Karpas-422 (cell line): ENCODE results near the gene HMCN2. TPM values are rescaled to one million over a fixed set of nuclear protein-coding genes. Genes with fewer than 3 reads are reported as not detected.

Experiments used
- DNase-seq: peaks from one replicate; pipeline ENCODE4 v3.0.0-alpha.2; 2015
- H2AFZ ChIP-seq: fragments of 200-600 bp; sonication (generic); 2 replicates; pipeline ENCODE4 v1.6.1; 2014; ENCODE audit warnings: antibody characterized with exemption, low read length, mixed read lengths
- H3K27ac ChIP-seq: fragments of 200-600 bp; sonication (generic); 2 replicates; pipeline ENCODE4 v1.5.1; 2014; ENCODE audit warnings: mild to moderate bottlenecking, low read length, moderate library complexity
- H3K27me3 ChIP-seq: fragments of 200-600 bp; sonication (generic); 2 replicates; pipeline ENCODE4 v1.6.1; 2014; ENCODE audit warnings: low read length, mixed read lengths
- H3K36me3 ChIP-seq: fragments of 200-600 bp; sonication (generic); 2 replicates; pipeline ENCODE4 v1.6.1; 2014; ENCODE audit warnings: low read length, mixed read lengths; ENCODE audit not compliant: insufficient read depth
- H3K4me1 ChIP-seq: fragments of 200-600 bp; sonication (generic); 2 replicates; pipeline ENCODE4 v1.6.1; 2014; ENCODE audit warnings: mild to moderate bottlenecking, low read length, mixed read lengths
- H3K4me2 ChIP-seq: fragments of 200-600 bp; sonication (generic); 2 replicates; pipeline ENCODE4 v1.6.1; 2014; ENCODE audit warnings: low read length, low read depth, mild to moderate bottlenecking; ENCODE audit not compliant: poor library complexity, severe bottlenecking
- H3K4me3 ChIP-seq: fragments of 200-600 bp; sonication (generic); 2 replicates; pipeline ENCODE4 v1.5.1; 2014; ENCODE audit warnings: mild to moderate bottlenecking, antibody characterized with exemption, low read length, mixed read lengths
- H3K79me2 ChIP-seq: fragments of 200-600 bp; sonication (generic); 2 replicates; pipeline ENCODE4 v1.6.1; 2014; ENCODE audit warnings: mild to moderate bottlenecking, low read length, mixed read lengths
- H3K9ac ChIP-seq: fragments of 200-600 bp; sonication (generic); 2 replicates; pipeline ENCODE4 v1.6.0; 2014; ENCODE audit warnings: low read length
- H3K9me2 ChIP-seq: fragments of 200-600 bp; sonication (generic), shearing (Covaris generic); replicated peaks from 2 replicates; pipeline ENCODE4 v1.6.0; 2014; ENCODE audit warnings: mild to moderate bottlenecking, low read length, moderate library complexity; ENCODE audit not compliant: insufficient read depth
- H3K9me3 ChIP-seq: fragments of 300-700, 200-600 bp; sonication (generic); 2 replicates; pipeline ENCODE4 v1.6.1; 2014; ENCODE audit warnings: low read length, mixed read lengths
- H4K20me1 ChIP-seq: fragments of 200-600 bp; sonication (generic); 2 replicates; pipeline ENCODE4 v1.6.1; 2014; ENCODE audit warnings: mild to moderate bottlenecking, antibody characterized with exemption, low read length, low read depth; ENCODE audit not compliant: insufficient read depth
- total RNA-seq: library from RNA; depleted of rRNA; stranded (reverse); fragments of >200 nt; shearing (Covaris generic); gene quantifications from 2 replicates; pipeline ENCODE4 v1.2.3, GENCODE V29; 2014; ENCODE audit warnings: low replicate concordance; rRNA removed

Gene HMCN2
- total RNA-seq: not detected in 2 replicates

DNA sequence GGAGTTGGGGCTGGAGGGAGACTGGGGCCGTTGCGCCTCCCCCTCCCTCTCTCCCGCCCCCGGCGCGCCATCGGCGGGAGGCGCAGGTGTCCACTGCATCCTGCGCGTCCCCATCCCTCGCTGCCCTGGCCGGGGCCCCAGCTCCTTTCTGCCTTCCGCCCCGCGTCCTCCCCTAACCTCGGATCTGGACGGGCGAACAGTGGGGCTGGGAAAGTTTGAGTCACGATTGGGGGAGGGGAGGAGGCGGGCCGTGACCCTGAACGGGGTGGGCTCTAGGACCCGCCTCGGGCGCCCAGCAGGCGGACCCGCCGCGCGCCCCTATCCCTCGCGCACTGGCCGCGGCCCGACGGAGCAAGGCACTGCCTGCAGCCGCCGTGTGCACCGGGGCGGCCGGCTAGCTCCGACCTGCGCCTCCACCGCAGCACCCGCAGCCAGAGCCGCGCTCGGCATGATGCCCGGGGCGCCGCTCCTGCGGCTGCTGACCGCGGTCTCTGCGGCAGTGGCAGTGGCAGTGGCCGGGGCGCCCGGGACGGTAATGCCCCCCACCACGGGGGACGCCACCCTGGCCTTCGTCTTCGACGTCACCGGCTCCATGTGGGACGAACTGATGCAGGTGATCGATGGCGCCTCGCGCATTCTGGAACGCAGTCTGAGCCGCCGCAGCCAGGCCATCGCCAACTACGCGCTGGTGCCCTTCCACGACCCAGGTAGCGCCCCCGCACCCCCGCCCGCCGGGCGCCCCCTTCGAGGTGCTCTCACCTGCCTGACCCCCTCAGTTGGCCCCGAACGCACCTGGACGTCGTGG lies at the start of gene HMCN2:
TSS of gene HMCN2 (plus strand) at position 330 of the 805 bp plus-strand sequence. CDS start at position 449, 119 bp downstream.
- Histone ChIP-seq H3K27ac (no peak within 1 kb of the TSS), H3K9me3 (no peaks in the 10 kb centered on the region), H3K79me2 (no peaks in the 10 kb centered on the region), H3K27me3 (no peaks in the 10 kb centered on the region), H4K20me1 (no peaks in the 10 kb centered on the region), H3K4me1 (no peaks in the 10 kb centered on the region), H3K4me2 (no peak within 1 kb of the TSS), H3K9ac (no peak within 1 kb of the TSS), H3K4me3 (no peak within 1 kb of the TSS), H3K36me3 (no peaks in the 10 kb centered on the region), H3K9me2 (no peaks in the 10 kb centered on the region), H2AFZ (no peak within 1 kb of the TSS)
- no peak for DNase-seq

DNA sequence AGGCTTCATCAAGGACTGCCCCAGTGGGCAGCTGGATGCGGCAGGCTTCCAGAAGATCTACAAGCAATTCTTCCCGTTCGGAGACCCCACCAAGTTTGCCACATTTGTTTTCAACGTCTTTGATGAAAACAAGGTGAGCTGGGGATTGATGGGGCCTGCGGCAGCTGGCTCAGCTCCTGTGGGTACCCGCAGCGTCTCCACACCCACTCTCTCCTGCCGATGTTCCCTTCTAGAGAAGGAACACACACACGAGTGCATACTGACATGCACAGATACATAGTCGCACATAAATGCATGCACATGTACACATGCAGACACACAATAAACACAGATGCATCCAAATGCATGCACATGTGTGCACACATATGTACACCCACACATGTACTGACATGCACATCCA lies 47.7 kb upstream of the HMCN2 start:
- no peak overlapping the region for H3K9ac ChIP-seq
- H3K36me3 ChIP-seq: no peaks in the 10 kb centered on the region
- H3K4me2 ChIP-seq: no peak overlapping the region
- no peaks in the 10 kb centered on the region for H3K27me3 ChIP-seq
- H2AFZ ChIP-seq: no peak overlapping the region
- H3K4me3 ChIP-seq: no peak overlapping the region
- H3K9me3 ChIP-seq: no peaks in the 10 kb centered on the region
- H3K27ac ChIP-seq: no peak overlapping the region
- no peaks in the 10 kb centered on the region for H4K20me1 ChIP-seq
- no peak for DNase-seq
- no peaks in the 10 kb centered on the region for H3K4me1 ChIP-seq
- no peaks in the 10 kb centered on the region for H3K9me2 ChIP-seq
- H3K79me2 ChIP-seq: no peaks in the 10 kb centered on the region

GRCh38 chr9:130219661-130220096 lies 45.9 kb upstream of the HMCN2 start:
- H3K36me3 ChIP-seq: no peaks in the 10 kb centered on the region
- H3K4me3 ChIP-seq: no peak overlapping the region
- no peaks in the 10 kb centered on the region for H3K4me1 ChIP-seq
- no peak overlapping the region for H2AFZ ChIP-seq
- no peaks in the 10 kb centered on the region for H3K9me3 ChIP-seq
- no peak overlapping the region for H3K4me2 ChIP-seq
- H3K27me3 ChIP-seq: no peaks in the 10 kb centered on the region
- H3K27ac ChIP-seq: no peak overlapping the region
- no peak for DNase-seq
- no peaks in the 10 kb centered on the region for H4K20me1 ChIP-seq
- no peaks in the 10 kb centered on the region for H3K79me2 ChIP-seq
- no peak overlapping the region for H3K9ac ChIP-seq
- H3K9me2 ChIP-seq: no peaks in the 10 kb centered on the region

DNA sequence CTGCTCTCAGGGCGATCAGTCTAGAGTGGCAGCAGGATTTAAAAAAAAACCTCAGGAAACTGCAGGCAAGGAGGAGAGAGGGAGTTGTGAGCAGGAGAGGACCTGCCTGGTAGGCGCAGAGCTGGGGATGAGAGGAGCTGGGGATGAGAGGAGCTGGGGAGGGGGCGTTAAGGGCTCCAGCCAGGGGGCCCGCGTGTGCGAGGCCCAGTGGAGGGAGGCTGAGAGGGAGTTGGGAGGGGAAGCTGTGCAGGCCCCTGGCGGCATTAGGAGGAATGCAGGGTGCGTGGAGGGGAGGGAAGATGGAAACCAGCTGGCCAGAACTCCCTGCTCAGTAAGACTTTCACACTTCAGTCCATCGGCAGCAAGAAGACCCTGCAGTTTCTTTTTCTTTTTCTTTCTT lies 45.2 kb upstream of the HMCN2 start:
- H3K4me2 ChIP-seq: no peak overlapping the region
- H3K9ac ChIP-seq: no peak overlapping the region
- H2AFZ ChIP-seq: no peak overlapping the region
- no peak overlapping the region for H3K27ac ChIP-seq
- no peaks in the 10 kb centered on the region for H3K4me1 ChIP-seq
- no peaks in the 10 kb centered on the region for H3K9me2 ChIP-seq
- no peak overlapping the region for H3K4me3 ChIP-seq
- no peaks in the 10 kb centered on the region for H3K79me2 ChIP-seq
- no peaks in the 10 kb centered on the region for H4K20me1 ChIP-seq
- H3K27me3 ChIP-seq: no peaks in the 10 kb centered on the region
- H3K36me3 ChIP-seq: no peaks in the 10 kb centered on the region
- H3K9me3 ChIP-seq: no peaks in the 10 kb centered on the region
- no peak for DNase-seq

GRCh38 chr9:130222833-130223232 lies 42.7 kb upstream of the HMCN2 start:
- Histone ChIP-seq H3K9me2 (no peaks in the 10 kb centered on the region), H3K27ac (no peak overlapping the region), H4K20me1 (no peaks in the 10 kb centered on the region), H3K27me3 (no peaks in the 10 kb centered on the region), H3K9ac (no peak overlapping the region), H3K4me2 (no peak overlapping the region), H3K4me1 (no peaks in the 10 kb centered on the region), H3K9me3 (no peaks in the 10 kb centered on the region; the same call in 1 of the 2 replicates), H3K4me3 (no peak overlapping the region), H3K79me2 (no peaks in the 10 kb centered on the region), H3K36me3 (no peaks in the 10 kb centered on the region), H2AFZ (no peak overlapping the region)
- DNase-seq: no peak

- Histone ChIP-seq H3K36me3 (no peaks in the 10 kb centered on the region), H3K4me3 (no peak overlapping the region), H4K20me1 (no peaks in the 10 kb centered on the region), H3K4me1 (no peaks in the 10 kb centered on the region), H3K4me2 (no peak overlapping the region), H3K27me3 (no peaks in the 10 kb centered on the region), H3K79me2 (no peaks in the 10 kb centered on the region), H3K9me2 (no peaks in the 10 kb centered on the region), H3K9ac (no peak overlapping the region), H3K9me3 (no peaks in the 10 kb centered on the region; the same call in 1 of the 2 replicates), H2AFZ (no peak overlapping the region), H3K27ac (no peak overlapping the region)
- DNase-seq: no peak
These were observed 40.5 kb upstream of the HMCN2 start for GRCh38 chr9:130225071-130225470.

DNA sequence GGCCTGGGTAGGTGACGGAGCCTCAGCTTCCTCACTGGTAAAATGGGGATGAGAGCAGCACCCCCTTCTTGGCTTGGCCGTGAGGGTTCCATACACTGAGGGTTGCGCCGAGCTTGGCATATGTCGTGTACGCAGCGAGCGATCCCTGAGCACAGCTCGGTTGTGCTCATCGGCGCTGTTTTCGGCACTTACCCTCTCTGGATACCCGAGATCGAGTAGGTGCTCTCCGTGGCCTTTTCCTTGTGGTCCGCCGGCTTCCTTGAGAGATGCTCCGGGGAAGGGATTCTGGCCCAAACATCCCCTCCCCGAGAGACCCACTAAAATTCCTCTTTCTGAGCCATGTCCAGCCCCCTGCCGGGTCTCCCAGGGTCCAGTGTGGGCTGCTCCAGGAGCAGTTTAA lies 40.0 kb upstream of the HMCN2 start:
- Histone ChIP-seq H3K9me3 (no peaks in the 10 kb centered on the region; the same call in 1 of the 2 replicates), H3K79me2 (no peaks in the 10 kb centered on the region), H3K4me2 (no peak overlapping the region), H2AFZ (no peak overlapping the region), H3K9me2 (no peaks in the 10 kb centered on the region), H3K4me1 (no peaks in the 10 kb centered on the region), H3K27ac (no peak overlapping the region), H4K20me1 (no peaks in the 10 kb centered on the region), H3K9ac (no peak overlapping the region), H3K36me3 (no peaks in the 10 kb centered on the region), H3K4me3 (no peak overlapping the region), H3K27me3 (no peaks in the 10 kb centered on the region)
- no peak for DNase-seq

- H2AFZ ChIP-seq: no peak overlapping the region
- H3K36me3 ChIP-seq: no peaks in the 10 kb centered on the region
- H3K9me2 ChIP-seq: no peaks in the 10 kb centered on the region
- no peaks in the 10 kb centered on the region for H3K27me3 ChIP-seq
- no peak for DNase-seq
- no peaks in the 10 kb centered on the region for H3K4me1 ChIP-seq
- no peaks in the 10 kb centered on the region; the same call in 1 of the 2 replicates for H3K9me3 ChIP-seq
- H3K4me2 ChIP-seq: no peak overlapping the region
- H4K20me1 ChIP-seq: no peaks in the 10 kb centered on the region
- H3K4me3 ChIP-seq: no peak overlapping the region
- H3K9ac ChIP-seq: no peak overlapping the region
- no peak overlapping the region for H3K27ac ChIP-seq
- no peaks in the 10 kb centered on the region for H3K79me2 ChIP-seq
These were observed 39.4 kb upstream of the HMCN2 start for GRCh38 chr9:130226112-130226511.
